GM04504 (cell line): ENCODE results near the gene MED27.
A peak's percentile ranks its signal among the peaks of the same experiment; 100 is the strongest.

Experiments used
- DNase-seq: peaks from one replicate; pipeline ENCODE4 v3.0.0-alpha.2; 2012; ENCODE audit warnings: low read depth

Gene MED27

GRCh38 chr9:132043708-132044107 is 36.0 kb downstream of the MED27 start:
- DNase-seq: no peak

GRCh38 chr9:132042324-132042723 is 37.3 kb downstream of the MED27 start:
- DNase-seq: peak; percentile 91

- DNase-seq: no peak
These were observed 37.9 kb downstream of the MED27 start for GRCh38 chr9:132041798-132042197.

GRCh38 chr9:132040808-132041207 is 38.9 kb downstream of the MED27 start:
- no peak for DNase-seq

GRCh38 chr9:132040246-132040645 is 39.4 kb downstream of the MED27 start:
- DNase-seq: no peak

GRCh38 chr9:132039284-132039683 is 40.4 kb downstream of the MED27 start:
- DNase-seq: no peak

GRCh38 chr9:132037458-132037857 is 42.2 kb downstream of the MED27 start:
- DNase-seq: no peak

GRCh38 chr9:132036521-132036920 is 43.1 kb downstream of the MED27 start:
- no peak for DNase-seq

GRCh38 chr9:132035679-132036078 is 44.0 kb downstream of the MED27 start:
- no peak for DNase-seq

- no peak for DNase-seq
These were observed 47.3 kb downstream of the MED27 start for GRCh38 chr9:132032238-132032950.

GRCh38 chr9:132031467-132032237 is 48.0 kb downstream of the MED27 start:
- no peak for DNase-seq

GRCh38 chr9:132030626-132031325 is 48.9 kb downstream of the MED27 start:
- no peak for DNase-seq

- DNase-seq: no peak
These were observed 51.7 kb downstream of the MED27 start for GRCh38 chr9:132027752-132028663.

- no peak for DNase-seq
These were observed 52.6 kb downstream of the MED27 start for GRCh38 chr9:132026932-132027585.

GRCh38 chr9:132025766-132026165 is 53.9 kb downstream of the MED27 start:
- DNase-seq: no peak

GRCh38 chr9:132024589-132024988 is 55.1 kb downstream of the MED27 start:
- DNase-seq: no peak

GRCh38 chr9:132023419-132024180 is 56.1 kb downstream of the MED27 start:
- no peak for DNase-seq

- no peak for DNase-seq
These were observed 58.7 kb downstream of the MED27 start for GRCh38 chr9:132020820-132021510.

GRCh38 chr9:132020272-132020671 is 59.4 kb downstream of the MED27 start:
- no peak for DNase-seq

- DNase-seq: no peak
These were observed 60.0 kb downstream of the MED27 start for GRCh38 chr9:132019702-132020101.
